ENCODE measurements around the gene TRIM59. TPM values are rescaled to one million over a fixed set of nuclear protein-coding genes. Genes with fewer than 3 reads are reported as not detected.

TRIM59 gene
- total and polyA plus RNA-seq, 10 of the 15 experiments (the other 5 are each of a cell fraction or from before 2014, with no cell fraction given), result 14.4 to 105 (median 33.3) TPM

DNA sequence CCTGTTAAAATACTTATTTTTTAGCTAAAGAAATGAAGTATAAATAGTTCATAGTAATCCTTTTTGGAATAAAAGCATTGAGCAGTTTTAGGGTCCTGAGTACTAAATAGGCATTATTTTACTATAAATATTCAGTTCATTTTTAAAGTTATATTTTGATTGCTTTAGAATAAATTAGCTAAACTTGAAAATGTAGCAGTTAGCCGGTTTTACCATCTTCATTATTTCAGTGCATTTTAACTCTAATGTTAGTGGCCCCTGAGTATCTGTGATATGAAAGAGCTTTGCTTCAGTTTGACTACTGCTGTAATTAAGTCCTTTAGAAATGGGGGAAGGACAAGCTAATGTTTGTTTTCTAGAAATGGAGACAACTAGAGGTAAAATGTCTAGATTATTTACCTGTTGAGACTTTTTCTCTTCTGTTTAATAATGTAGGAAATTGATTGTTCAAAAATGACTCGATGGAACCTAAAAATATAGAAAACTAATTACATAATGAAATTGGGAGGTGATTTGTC is 46.5 kb downstream of the TRIM59 start:
- Histone ChIP-seq H2AFZ (ENCODE audit: control insufficient read depth, low read depth, low read length) (no peak overlapping the region), H3K9ac (ENCODE audit: control insufficient read depth, insufficient read depth, low read length) (peak overlapping the region; percentile 98), H3K4me1 (ENCODE audit: control insufficient read depth, insufficient read depth, low read length) (no peaks in the 10 kb centered on the region), H3K27ac (ENCODE audit: control insufficient read depth, insufficient read depth) (peak overlapping the region; percentile 90), H3K4me3 (peak overlapping the region; percentile 99), H4K20me1 (ENCODE audit: control insufficient read depth, insufficient read depth) (no peaks in the 10 kb centered on the region), H3K4me2 (ENCODE audit: control insufficient read depth, insufficient read depth) (peak overlapping the region; percentile 83), H3K79me2 (ENCODE audit: control insufficient read depth, insufficient read depth, low read length) (peaks cover 96% of the 10 kb centered on the region), H3K36me3 (ENCODE audit: control insufficient read depth in 2 of 2, insufficient read depth in 2 of 2, low read length in 1 of 2) (peaks cover 0 to 7% of the 10 kb centered on the region in 2 experiments; a peak in 1 of 4 replicates), H3K9me3 (replicated peaks; ENCODE audit: control insufficient read depth, insufficient read depth, low read length) (no peaks in the 10 kb centered on the region), H3K27me3 (replicated peaks in 1 of 2; ENCODE audit: control insufficient read depth in 2 of 2, insufficient read depth in 2 of 2, low read length in 1 of 2) (no peaks in the 10 kb centered on the region)
- no peak for ATAC-seq
- SMC1A ChIA-PET (ENCODE audit: uncharacterized antibody, unreplicated experiment), result interaction anchor here (1.0 to 5.0 kb wide), 5 partner anchors 10 to 518 kb away, joined by 3 to 33 read pairs (median 7); partner anchors contain the start of gene TRIM59
- in situ Hi-C loops (cut with MboI), result no loop called here
- intact Hi-C loops (cut with micrococcal nuclease; ENCODE audit: unreplicated experiment), result loop anchor here (1.0 to 5.0 kb wide), 2 partner anchors 46 to 391 kb away; partner anchors contain the start of gene TRIM59
- POLR2A ChIA-PET, result interaction anchor here (0.7 to 1.3 kb wide), 3 partner anchors 11 to 46 kb away, joined by 3 to 12 read pairs (median 4); partner anchors contain the start of gene TRIM59
- CTCF ChIA-PET, result interaction anchor here (0.8 to 3.5 kb wide), 2 partner anchors 8 to 11 kb away, joined by 3 to 29 read pairs; no protein-coding TSS in a partner anchor
- no peak for DNase-seq (ENCODE audit: low read depth, low spot score)
- BruUV-seq (replicated peaks), result no TSS peak
- RAD21 ChIA-PET (ENCODE audit: unreplicated experiment), result interaction anchor here (0.9 to 2.7 kb wide), 3 partner anchors 10 to 160 kb away, joined by 3 to 14 read pairs (median 5); no protein-coding TSS in a partner anchor
- FAIRE-seq, result no peak
- 0% methylated on average over 2 of the region's 2 CpGs for WGBS (ENCODE audit: insufficient coverage, insufficient replicate concordance, low lambda C conversion rate, missing lambda C conversion rate)
- no peak for TF ChIP-seq EP300 (IDR thresholded peaks at IDR 0.05; ENCODE audit: borderline replicate concordance in 1 of 2, control insufficient read depth in 1 of 2, low read depth in 2 of 2, low read length in 2 of 2)
- no peak for TF ChIP-seq SMARCA5 (IDR thresholded peaks at IDR 0.05)
- no peak for TF ChIP-seq ZBED1 (IDR thresholded peaks at IDR 0.05; ENCODE audit: borderline replicate concordance)
- TF ChIP-seq ZBTB40 (IDR thresholded peaks at IDR 0.05; ENCODE audit: borderline replicate concordance), result no peak
- no peak for TF ChIP-seq SMC3 (IDR thresholded peaks at IDR 0.05; ENCODE audit: borderline replicate concordance, low read length)
- TF ChIP-seq, protein P1, sequence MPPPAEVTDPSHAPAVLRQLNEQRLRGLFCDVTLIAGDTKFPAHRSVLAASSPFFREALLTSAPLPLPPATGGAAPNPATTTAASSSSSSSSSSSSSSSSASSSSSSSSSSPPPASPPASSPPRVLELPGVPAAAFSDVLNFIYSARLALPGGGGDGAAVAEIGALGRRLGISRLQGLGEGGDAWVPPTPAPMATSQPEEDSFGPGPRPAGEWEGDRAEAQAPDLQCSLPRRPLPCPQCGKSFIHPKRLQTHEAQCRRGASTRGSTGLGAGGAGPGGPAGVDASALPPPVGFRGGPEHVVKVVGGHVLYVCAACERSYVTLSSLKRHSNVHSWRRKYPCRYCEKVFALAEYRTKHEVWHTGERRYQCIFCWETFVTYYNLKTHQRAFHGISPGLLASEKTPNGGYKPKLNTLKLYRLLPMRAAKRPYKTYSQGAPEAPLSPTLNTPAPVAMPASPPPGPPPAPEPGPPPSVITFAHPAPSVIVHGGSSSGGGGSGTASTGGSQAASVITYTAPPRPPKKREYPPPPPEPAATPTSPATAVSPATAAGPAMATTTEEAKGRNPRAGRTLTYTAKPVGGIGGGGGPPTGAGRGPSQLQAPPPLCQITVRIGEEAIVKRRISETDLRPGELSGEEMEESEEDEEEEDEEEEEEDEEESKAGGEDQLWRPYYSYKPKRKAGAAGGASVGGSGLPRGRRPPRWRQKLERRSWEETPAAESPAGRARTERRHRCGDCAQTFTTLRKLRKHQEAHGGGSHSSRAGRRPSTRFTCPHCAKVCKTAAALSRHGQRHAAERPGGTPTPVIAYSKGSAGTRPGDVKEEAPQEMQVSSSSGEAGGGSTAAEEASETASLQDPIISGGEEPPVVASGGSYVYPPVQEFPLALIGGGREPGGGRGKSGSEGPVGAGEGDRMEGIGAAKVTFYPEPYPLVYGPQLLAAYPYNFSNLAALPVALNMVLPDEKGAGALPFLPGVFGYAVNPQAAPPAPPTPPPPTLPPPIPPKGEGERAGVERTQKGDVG (CRISPR knock-in tag; IDR thresholded peaks at IDR 0.05), result no peak
- no peak for TF ChIP-seq YY1 (IDR thresholded peaks at IDR 0.05; ENCODE audit: low read depth, low read length)
- TF ChIP-seq NR2C1 (IDR thresholded peaks at IDR 0.05), result no peak
- TF ChIP-seq EED (IDR thresholded peaks at IDR 0.05; ENCODE audit: low read depth), result no peak
- TF ChIP-seq ZNF384 (IDR thresholded peaks at IDR 0.05; ENCODE audit: borderline replicate concordance, low read depth, low read length), result no peak
- no peak for TF ChIP-seq PAX5 (IDR thresholded peaks at IDR 0.05; ENCODE audit: borderline replicate concordance, low read depth, low read length)
- no peak for TF ChIP-seq EZH2 (IDR thresholded peaks at IDR 0.05; ENCODE audit: borderline replicate concordance, control insufficient read depth, low read depth, low read length)
- TF ChIP-seq IRF5 (IDR thresholded peaks at IDR 0.05; ENCODE audit: borderline replicate concordance), result no peak
